ENCODE results near the gene FANCM. TPM values are rescaled to one million over a fixed set of nuclear protein-coding genes. Genes with fewer than 3 reads are reported as not detected.
A peak's percentile ranks its signal among the peaks of the same experiment; 100 is the strongest.

Gene FANCM
- total RNA-seq, 1 experiment from 2014 or later = 11.7 TPM

DNA sequence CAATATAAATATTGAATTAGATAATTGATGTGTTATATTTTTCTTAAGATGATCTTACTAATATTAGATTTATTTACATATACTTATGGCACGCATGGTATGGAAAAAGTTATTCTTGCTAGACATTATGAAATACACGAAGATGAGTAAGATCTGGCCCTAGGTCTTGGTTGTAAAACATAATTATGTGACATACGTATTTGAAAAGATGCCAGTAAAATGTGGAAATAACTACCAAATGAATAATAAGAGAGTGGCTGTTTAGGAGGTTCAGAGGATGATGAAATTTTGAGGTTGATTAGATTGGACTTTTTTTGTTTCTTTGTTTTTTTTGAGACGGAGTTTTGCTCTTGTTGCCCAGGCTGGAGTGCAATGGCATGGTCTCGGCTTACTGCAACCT is 41.3 kb downstream of the FANCM start:
- no peaks in the 10 kb centered on the region for H3K36me3 ChIP-seq (ENCODE audit: low read depth, low read length)
- H3K4me3 ChIP-seq (ENCODE audit: low read length) = no peak overlapping the region
- no peak for TF ChIP-seq EZH2 (IDR thresholded peaks at IDR 0.05; ENCODE audit: low read length, unreplicated experiment)
- ATAC-seq (peak; percentile 11; the same call in 1 of the 2 replicates), DNase-seq (peak; percentile 76)
- H3F3A ChIP-seq (ENCODE audit: low read length, unreplicated experiment) = no peaks in the 10 kb centered on the region
- BruUV-seq (replicated peaks) = no TSS peak
- no peaks in the 10 kb centered on the region for H3K9me2 ChIP-seq (replicated peaks; ENCODE audit: low read length)
- no peak overlapping the region for H3K4me2 ChIP-seq (ENCODE audit: low read length)
- no peaks in the 10 kb centered on the region for H3K9me3 ChIP-seq (ENCODE audit: low read length)
- H3K27me3 ChIP-seq (ENCODE audit: low read length) = no peaks in the 10 kb centered on the region
- no peaks in the 10 kb centered on the region for H3K79me2 ChIP-seq (ENCODE audit: low read length)
- 0 out of 2 replicates have a peak overlapping the region, but pooled peaks have one; percentile 11 for H3K27ac ChIP-seq (ENCODE audit: low read length)
- CTCF ChIA-PET = no interaction called here
- no peak overlapping the region for H3K9ac ChIP-seq (ENCODE audit: low read length)
- no peaks in the 10 kb centered on the region for H4K20me1 ChIP-seq (ENCODE audit: low read length)
- intact Hi-C loops (cut with micrococcal nuclease) = no loop called here
- POLR2A ChIA-PET (ENCODE audit: unreplicated experiment) = no interaction called here
- H2AFZ ChIP-seq (ENCODE audit: low read length) = no peak overlapping the region
- peaks cover 19% of the 10 kb centered on the region for H3K4me1 ChIP-seq (ENCODE audit: insufficient read depth, low read length)

DNA sequence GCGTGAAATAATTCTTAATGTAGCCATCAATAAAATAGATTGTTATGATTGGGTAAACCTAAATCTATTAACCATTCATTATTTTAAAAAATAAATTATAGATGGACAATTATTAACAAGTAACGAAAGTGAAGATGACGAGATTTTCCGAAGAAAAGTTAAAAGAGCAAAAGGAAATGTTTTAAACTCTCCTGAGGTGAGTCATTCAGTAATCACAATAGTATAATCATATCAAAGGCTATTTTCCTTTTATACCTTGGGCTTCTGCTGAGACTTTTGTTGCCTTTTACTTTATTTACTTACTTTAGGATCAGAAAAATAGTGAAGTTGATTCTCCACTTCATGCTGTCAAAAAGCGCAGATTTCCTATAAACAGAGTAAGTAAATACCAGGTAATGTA is 45.6 kb downstream of the FANCM start:
- no peaks in the 10 kb centered on the region for H3K36me3 ChIP-seq (ENCODE audit: low read depth, low read length)
- H3K9ac ChIP-seq (ENCODE audit: low read length) = peak overlapping the region; percentile 7; the same call in 1 of the 2 replicates
- ChIA-PET CTCF (no interaction called here), POLR2A (ENCODE audit: unreplicated experiment) (no interaction called here)
- no peaks in the 10 kb centered on the region for H3K27me3 ChIP-seq (ENCODE audit: low read length)
- H2AFZ ChIP-seq (ENCODE audit: low read length) = no peak overlapping the region
- H3K79me2 ChIP-seq (ENCODE audit: low read length) = no peaks in the 10 kb centered on the region
- peaks cover 20% of the 10 kb centered on the region for H3K4me1 ChIP-seq (ENCODE audit: insufficient read depth, low read length)
- H3K9me3 ChIP-seq (ENCODE audit: low read length) = no peaks in the 10 kb centered on the region
- ATAC-seq (peak; percentile 87), DNase-seq (peak; percentile 50)
- peak overlapping the region; percentile 52 for H3K4me2 ChIP-seq (ENCODE audit: low read length)
- no peaks in the 10 kb centered on the region for H3K9me2 ChIP-seq (replicated peaks; ENCODE audit: low read length)
- peak overlapping the region; percentile 30; the same call in 1 of the 2 replicates for H3K4me3 ChIP-seq (ENCODE audit: low read length)
- no peak overlapping the region for H3K27ac ChIP-seq (ENCODE audit: low read length)
- no peaks in the 10 kb centered on the region for H4K20me1 ChIP-seq (ENCODE audit: low read length)
- no TSS peak for BruUV-seq (replicated peaks)
- TF ChIP-seq, protein P1, sequence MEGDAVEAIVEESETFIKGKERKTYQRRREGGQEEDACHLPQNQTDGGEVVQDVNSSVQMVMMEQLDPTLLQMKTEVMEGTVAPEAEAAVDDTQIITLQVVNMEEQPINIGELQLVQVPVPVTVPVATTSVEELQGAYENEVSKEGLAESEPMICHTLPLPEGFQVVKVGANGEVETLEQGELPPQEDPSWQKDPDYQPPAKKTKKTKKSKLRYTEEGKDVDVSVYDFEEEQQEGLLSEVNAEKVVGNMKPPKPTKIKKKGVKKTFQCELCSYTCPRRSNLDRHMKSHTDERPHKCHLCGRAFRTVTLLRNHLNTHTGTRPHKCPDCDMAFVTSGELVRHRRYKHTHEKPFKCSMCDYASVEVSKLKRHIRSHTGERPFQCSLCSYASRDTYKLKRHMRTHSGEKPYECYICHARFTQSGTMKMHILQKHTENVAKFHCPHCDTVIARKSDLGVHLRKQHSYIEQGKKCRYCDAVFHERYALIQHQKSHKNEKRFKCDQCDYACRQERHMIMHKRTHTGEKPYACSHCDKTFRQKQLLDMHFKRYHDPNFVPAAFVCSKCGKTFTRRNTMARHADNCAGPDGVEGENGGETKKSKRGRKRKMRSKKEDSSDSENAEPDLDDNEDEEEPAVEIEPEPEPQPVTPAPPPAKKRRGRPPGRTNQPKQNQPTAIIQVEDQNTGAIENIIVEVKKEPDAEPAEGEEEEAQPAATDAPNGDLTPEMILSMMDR (conservative IDR thresholded peaks at IDR 0.05; ENCODE audit: low read depth, low read length) = no peak
- TF ChIP-seq EZH2phosphoT487 (IDR thresholded peaks at IDR 0.05; ENCODE audit: borderline replicate concordance, low read length) (no peak), EZH2 (IDR thresholded peaks at IDR 0.05; ENCODE audit: low read length, unreplicated experiment) (no peak)
- H3F3A ChIP-seq (ENCODE audit: low read length, unreplicated experiment) = no peaks in the 10 kb centered on the region
- intact Hi-C loops (cut with micrococcal nuclease) = no loop called here

DNA sequence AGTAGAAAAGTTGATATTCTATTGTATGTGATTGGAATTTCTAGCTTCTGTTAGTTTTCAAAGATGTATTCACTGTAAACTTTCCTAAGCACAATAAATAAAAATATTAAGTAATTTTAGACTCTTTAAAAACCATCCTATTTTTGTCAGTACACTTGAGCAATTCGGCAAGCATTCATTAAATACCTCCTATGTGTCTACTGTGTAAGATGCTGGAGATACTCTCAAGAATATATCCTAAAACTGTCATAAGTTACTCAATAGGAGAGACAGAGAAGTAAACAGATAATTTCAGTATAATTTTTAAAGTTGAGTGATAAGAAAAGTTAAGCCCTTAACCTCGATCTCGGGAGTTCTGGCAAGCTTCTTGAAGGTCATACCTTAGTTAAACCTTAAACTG is 46.1 kb downstream of the FANCM start:
- no peaks in the 10 kb centered on the region for H3K9me2 ChIP-seq (replicated peaks; ENCODE audit: low read length)
- ATAC-seq = peak; percentile 9; the same call in 1 of the 2 replicates
- no peaks in the 10 kb centered on the region for H3K9me3 ChIP-seq (ENCODE audit: low read length)
- no peaks in the 10 kb centered on the region for H4K20me1 ChIP-seq (ENCODE audit: low read length)
- H3K27me3 ChIP-seq (ENCODE audit: low read length) = no peaks in the 10 kb centered on the region
- H3K4me2 ChIP-seq (ENCODE audit: low read length) = peak overlapping the region; percentile 52
- BruUV-seq (replicated peaks) = no TSS peak
- H3K79me2 ChIP-seq (ENCODE audit: low read length) = no peaks in the 10 kb centered on the region
- peaks cover 20% of the 10 kb centered on the region for H3K4me1 ChIP-seq (ENCODE audit: insufficient read depth, low read length)
- H2AFZ ChIP-seq (ENCODE audit: low read length) = no peak overlapping the region
- ChIA-PET CTCF (no interaction called here), POLR2A (ENCODE audit: unreplicated experiment) (no interaction called here)
- H3K4me3 ChIP-seq (ENCODE audit: low read length) = peak overlapping the region; percentile 30; the same call in 1 of the 2 replicates
- H3K9ac ChIP-seq (ENCODE audit: low read length) = no peak overlapping the region
- no peaks in the 10 kb centered on the region for H3F3A ChIP-seq (ENCODE audit: low read length, unreplicated experiment)
- TF ChIP-seq EZH2 (IDR thresholded peaks at IDR 0.05; ENCODE audit: low read length, unreplicated experiment) (no peak), EZH2phosphoT487 (IDR thresholded peaks at IDR 0.05; ENCODE audit: borderline replicate concordance, low read length) (no peak)
- TF ChIP-seq, protein P1 (conservative IDR thresholded peaks at IDR 0.05; ENCODE audit: low read depth, low read length) = no peak
- H3K36me3 ChIP-seq (ENCODE audit: low read depth, low read length) = no peaks in the 10 kb centered on the region
- no peak overlapping the region for H3K27ac ChIP-seq (ENCODE audit: low read length)
- intact Hi-C loops (cut with micrococcal nuclease) = no loop called here
- DNase-seq = no peak
